SW 1271 (cell line): ENCODE data around the gene BBS4.
"Not testable (repeated sequence)": the region's sequence is repeated elsewhere in the genome, so short reads cannot be mapped to it uniquely, and the experiment has no call there.

Experiments
- DNase-seq, 2 experiments: peaks; one replicate each; lab custom pipeline; 2025; lab: John Stamatoyannopoulos, UW

The BBS4 gene

DNA sequence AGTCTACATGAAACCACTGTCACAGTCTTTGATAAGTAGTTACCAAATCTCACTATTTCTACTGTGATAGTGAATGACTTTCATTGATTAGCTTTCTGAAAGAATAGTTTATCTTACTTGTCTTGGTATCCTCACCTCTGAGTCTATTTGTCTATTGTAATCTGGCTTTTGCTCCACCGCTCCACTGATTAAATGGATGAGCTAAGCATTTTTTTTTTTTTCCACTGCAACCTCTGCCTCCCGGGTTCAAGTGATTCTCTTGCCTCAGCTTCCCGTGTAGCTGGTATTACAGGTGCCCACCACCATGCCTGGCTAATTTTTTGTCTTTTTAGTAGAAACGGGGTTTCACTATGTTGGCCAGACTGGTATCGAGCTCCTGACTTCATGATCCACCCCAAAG, 12.9 kb downstream of the BBS4 start:
- DNase-seq: no peak

- no peak for DNase-seq
Observed at GRCh38 chr15:72700076-72700475, 14.1 kb downstream of the BBS4 start.

- no peak for DNase-seq
Observed at GRCh38 chr15:72706266-72706665, 20.3 kb downstream of the BBS4 start.

DNA sequence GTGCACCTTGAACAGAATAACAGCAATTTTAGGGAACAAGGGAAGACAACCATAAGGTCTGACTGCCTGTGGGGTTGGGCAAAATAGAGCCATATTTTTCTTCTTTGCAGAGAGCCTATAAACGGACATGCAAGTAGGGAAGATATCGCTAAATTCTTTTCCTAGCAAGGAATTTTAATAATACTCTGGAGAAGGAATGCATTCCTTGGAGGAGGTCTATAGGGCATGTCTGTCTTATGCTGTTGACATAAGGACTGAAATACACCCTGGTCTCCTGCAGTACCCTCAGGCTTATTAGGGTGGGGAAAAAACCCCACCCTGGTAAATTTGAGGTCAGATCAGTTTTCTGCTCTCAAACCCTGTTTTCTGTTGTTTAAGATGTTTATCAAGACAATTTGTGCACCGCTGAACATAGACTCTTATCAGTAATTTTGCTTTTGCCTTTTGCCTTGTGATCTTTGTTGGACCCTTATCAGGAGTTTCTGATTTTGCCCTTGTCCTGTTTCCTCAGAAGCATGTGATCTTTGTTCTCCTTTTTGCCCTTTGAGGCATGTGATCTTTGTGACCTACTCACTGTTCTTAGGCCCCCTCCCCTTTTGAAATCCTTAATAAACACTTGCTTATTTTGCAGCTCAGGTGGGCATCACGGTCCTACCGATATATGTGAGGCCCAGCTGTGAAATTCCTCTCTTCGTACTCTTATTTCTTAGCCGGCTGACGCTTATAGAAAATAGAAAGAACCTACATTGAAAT, 22.7 kb downstream of the BBS4 start:
- DNase-seq: not testable (repeated sequence)

- DNase-seq: peak; percentile 27 to 72
Observed at GRCh38 chr15:72722071-72722696, 36.2 kb downstream of the BBS4 start.

DNA sequence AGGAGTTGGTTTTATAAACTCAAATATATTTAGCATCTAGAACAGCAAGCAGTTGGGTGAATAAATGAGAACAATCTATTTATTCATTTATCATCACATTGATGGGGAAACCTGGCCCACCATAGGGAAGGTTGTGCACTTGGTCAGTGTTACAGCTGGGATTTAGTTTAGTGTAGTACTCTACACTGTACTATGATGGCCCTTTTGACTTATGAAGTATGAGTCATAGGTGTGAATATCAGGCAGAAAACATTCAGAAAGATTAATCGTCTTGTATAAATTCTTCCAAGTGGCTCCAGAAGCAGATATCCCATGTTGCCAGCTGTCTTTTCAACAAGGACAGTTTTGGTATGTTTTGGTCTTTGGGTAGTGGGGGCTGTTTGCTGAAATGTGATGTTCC, 38.0 kb downstream of the BBS4 start:
- DNase-seq: no peak

GRCh38 chr15:72725446-72725845, 39.4 kb downstream of the BBS4 start:
- DNase-seq: no peak

GRCh38 chr15:72725851-72726250, 39.8 kb downstream of the BBS4 start:
- not testable (repeated sequence) for DNase-seq

DNA sequence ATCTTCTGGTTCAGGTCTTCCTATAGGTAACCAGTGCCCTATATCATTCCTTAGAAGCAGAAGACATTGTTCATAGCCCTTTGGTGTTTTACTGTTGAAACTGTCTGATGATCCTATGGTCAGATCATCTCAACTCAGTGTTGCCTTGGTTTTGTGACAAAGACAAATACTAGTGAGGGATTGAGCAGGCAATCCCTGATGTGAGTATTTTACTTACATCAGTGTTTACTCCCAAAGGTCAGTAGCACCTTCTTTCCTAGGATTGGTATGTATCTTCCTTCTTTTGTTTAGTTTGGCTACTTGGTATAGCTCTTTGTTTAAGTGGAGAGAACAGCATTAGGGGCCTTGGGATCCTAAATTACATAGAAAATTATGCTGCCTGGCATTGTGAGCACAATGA, 41.1 kb downstream of the BBS4 start:
- DNase-seq: no peak

DNA sequence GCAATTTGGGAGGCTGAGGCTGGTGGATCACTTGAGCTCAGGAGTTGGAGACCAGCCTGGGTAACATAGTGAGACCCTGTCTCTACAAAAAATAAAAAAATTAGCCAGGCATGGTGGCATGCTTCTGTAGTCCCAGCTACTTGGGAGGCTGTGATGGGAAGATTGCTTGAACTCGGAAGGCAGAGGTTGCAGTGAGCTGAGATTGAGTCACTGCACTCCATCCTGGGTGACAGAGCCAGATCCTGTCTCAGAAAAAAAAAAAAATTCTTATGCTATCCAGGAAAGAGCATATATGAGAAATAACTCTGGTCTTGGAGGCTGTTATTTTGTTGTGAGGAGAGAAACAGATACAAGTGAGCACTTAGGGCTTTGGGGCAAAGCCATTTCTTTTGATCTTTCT, 42.2 kb downstream of the BBS4 start:
- not testable (repeated sequence) for DNase-seq

GRCh38 chr15:72728821-72729220, 42.8 kb downstream of the BBS4 start:
- no peak for DNase-seq

- no peak for DNase-seq
Observed at GRCh38 chr15:72732086-72732485, 46.1 kb downstream of the BBS4 start.

GRCh38 chr15:72732516-72732915, 46.5 kb downstream of the BBS4 start:
- no peak for DNase-seq

DNA sequence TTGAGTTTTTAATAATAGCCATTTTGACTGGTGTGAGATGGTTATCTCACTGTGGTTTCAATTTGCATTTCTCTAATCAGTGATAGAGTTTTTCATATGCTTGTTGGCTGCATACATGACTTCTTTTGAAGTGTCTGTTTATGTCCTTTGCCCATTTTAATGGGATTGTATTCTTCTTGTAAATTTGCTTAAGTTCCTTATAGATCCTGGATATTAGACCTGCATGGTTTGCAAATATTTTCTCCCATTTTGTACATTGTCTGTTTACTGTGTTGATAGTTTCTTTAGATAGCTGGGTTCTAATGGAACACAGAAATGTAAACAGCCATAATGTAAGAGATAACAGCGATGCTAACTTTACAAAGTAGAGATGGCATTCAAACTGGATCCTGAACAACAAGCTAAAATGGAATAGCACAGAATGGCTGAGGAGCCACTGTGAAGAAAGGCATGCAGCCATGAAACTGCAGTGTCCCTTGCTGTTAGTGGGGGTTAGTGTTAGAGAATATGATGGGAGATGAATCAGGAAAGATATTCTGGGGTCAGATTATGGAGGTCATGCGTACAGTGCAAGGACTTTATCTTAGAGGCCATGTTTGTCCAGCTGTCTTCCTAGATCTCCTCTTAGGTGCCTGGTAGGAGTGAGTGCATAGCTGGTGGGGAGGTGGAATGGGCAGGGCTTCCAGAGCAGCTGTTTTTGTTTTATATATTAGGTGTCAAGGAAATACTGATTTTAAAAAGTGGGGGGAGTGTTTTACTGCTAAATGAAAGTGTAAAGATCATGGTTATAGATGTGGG, 48.1 kb downstream of the BBS4 start:
- no peak for DNase-seq

GRCh38 chr15:72735111-72735510, 49.1 kb downstream of the BBS4 start:
- DNase-seq: no peak

- DNase-seq: no peak
Observed at GRCh38 chr15:72737061-72737460, 51.1 kb downstream of the BBS4 start.

- DNase-seq: no peak
Observed at GRCh38 chr15:72737723-72738122, 51.7 kb downstream of the BBS4 start.

DNA sequence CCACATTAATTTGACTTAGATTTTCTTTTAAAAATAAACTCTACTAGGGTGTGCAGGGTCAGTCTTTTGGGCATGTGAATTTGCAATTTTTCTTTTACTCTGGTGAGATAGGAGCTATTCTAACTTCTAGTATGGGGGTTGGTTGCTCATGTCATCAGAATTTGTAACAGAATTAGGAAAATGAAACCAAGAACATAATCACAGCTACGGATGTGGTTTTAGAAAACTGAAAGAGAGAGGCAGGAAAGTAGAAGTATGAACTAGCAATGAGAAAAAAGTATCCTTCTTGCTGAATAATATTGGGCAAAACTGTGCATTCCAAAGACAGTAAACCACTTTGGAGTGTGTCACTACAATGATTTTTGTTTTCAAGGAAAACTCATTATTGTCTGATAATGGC, 54.2 kb downstream of the BBS4 start:
- no peak for DNase-seq

DNA sequence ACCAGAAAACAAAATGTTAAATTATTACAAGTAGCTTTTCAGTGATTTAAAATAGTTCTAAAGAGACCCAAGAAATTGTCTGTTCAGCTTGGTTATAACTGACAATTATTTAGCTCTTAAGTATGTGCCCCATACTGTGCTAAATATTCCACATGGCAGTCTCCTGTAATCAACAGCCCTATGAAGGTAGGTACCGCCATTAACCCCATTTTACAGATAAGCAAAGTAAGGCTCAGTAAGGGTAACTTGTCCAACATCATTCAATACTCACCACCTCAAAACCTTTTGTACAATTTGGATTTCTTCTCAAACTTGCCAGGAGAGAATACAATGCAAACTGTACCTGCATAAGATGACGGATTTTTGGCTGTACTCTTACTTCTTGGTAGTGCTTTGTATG, 63.7 kb downstream of the BBS4 start:
- no peak for DNase-seq

DNA sequence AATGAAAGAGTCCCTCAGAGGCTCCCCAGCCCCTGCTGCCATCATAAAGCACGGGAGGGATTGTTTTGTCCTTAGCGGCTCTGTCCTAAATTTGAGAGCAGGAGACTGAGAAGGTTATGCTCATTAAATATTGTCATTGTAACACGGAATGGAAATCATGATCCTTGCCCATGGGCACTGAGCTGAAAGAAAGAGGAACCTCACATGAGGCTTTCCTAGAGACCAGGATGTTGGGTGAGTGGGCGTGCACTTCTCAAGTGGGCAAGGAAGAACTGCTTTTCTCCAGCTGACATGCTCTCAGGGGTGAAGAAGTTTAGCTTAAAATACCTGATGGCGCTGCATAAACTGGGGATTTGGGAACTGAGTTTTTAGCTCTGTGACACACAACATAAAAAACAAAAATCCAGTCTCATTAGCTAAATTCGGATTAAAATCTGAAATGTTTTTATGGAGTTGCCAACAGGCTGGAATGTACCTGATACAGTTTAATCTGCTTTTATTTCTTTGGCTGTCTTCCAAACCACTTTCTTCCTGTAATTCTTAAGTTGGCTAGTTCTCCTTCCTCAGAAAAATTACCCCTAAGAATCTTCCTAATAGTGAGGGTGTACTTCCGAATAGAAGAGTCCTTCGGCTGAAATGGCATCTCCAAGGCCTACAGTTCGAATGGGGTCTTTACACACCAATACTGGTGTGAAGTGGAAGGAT, 65.9 kb downstream of the BBS4 start:
- no peak for DNase-seq

GRCh38 chr15:72754096-72754495, 68.1 kb downstream of the BBS4 start:
- no peak for DNase-seq

- no peak for DNase-seq
Observed at GRCh38 chr15:72758182-72758581, 72.2 kb downstream of the BBS4 start.
